ENCODE results near the gene SLAIN2.

Gene SLAIN2

GRCh38 chr4:48428926-48429325 is 87.6 kb downstream of the SLAIN2 start:
- no peaks in the 10 kb centered on the region for H3K36me3 ChIP-seq (ENCODE audit: control insufficient read depth, insufficient read depth, low read length)
- no peak for DNase-seq (ENCODE audit: extremely low read depth, insufficient read length)
- TF ChIP-seq CTCF (IDR thresholded peaks at IDR 0.05; ENCODE audit: insufficient read depth, low read length, poor library complexity, severe bottlenecking) = no peak

DNA sequence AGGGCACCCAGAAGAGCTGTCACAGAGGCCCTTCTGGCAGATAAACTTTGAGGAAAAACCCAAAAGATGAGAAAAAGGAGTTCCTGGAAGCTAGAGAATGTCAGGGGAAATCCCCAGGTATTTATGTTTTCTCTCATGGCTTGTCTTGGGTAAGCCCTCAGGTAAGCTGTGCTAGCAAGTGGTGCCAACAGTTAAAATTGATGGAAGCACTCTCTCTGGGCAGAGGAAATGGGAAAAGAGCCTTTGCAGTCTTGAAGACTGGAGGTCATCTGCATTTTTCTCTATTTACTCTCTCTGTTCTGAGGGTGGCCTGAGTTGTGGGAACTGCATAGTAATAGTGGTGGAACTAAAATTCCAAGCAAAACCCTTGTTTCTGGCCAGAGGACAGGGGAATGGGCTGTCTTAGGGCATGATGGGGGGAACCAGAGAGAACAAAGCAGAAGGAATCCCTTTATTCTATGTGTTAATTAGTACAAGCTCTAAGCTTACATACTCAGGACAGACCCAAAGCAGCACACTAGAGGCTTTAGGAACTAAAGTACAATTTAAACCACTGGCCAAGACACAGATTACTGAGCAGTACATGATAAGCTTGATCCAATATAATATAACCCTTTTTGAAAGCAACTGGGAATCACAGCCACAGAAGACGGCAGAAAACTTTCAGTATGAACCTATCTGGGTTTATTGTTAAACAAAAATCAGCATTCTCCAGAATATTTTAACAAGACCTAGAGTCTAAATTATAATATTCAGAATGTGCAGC is 88.6 kb downstream of the SLAIN2 start:
- no peak overlapping the region for H3K4me3 ChIP-seq (replicated peaks; ENCODE audit: low read depth, low read length)
- no peaks in the 10 kb centered on the region for H3K36me3 ChIP-seq (ENCODE audit: control insufficient read depth, insufficient read depth, low read length)

More at GRCh38 chr4:48428926-48429325, 87.6 kb downstream of the SLAIN2 start:
- Histone ChIP-seq H3K27me3 (replicated peaks; ENCODE audit: control insufficient read depth, insufficient read depth, low read length) (no peaks in the 10 kb centered on the region), H3K4me3 (replicated peaks; ENCODE audit: low read depth, low read length) (no peak overlapping the region)

GRCh38 chr4:48431401-48431800 is 90.1 kb downstream of the SLAIN2 start:
- H3K4me3 ChIP-seq (replicated peaks; ENCODE audit: low read depth, low read length) = no peak overlapping the region
- no peaks in the 10 kb centered on the region for H3K27me3 ChIP-seq (replicated peaks; ENCODE audit: control insufficient read depth, insufficient read depth, low read length)
- TF ChIP-seq CTCF (IDR thresholded peaks at IDR 0.05; ENCODE audit: insufficient read depth, low read length, poor library complexity, severe bottlenecking) = no peak
- H3K36me3 ChIP-seq (ENCODE audit: control insufficient read depth, insufficient read depth, low read length) = no peaks in the 10 kb centered on the region
- DNase-seq (ENCODE audit: extremely low read depth, insufficient read length) = no peak

More for the DNA sequence above, 88.6 kb downstream of the SLAIN2 start:
- no peak for TF ChIP-seq CTCF (IDR thresholded peaks at IDR 0.05; ENCODE audit: insufficient read depth, low read length, poor library complexity, severe bottlenecking)
- no peaks in the 10 kb centered on the region for H3K27me3 ChIP-seq (replicated peaks; ENCODE audit: control insufficient read depth, insufficient read depth, low read length)
- no peak for DNase-seq (ENCODE audit: extremely low read depth, insufficient read length)

- Histone ChIP-seq H3K27me3 (replicated peaks; ENCODE audit: control insufficient read depth, insufficient read depth, low read length) (no peaks in the 10 kb centered on the region), H3K36me3 (ENCODE audit: control insufficient read depth, insufficient read depth, low read length) (no peaks in the 10 kb centered on the region), H3K4me3 (replicated peaks; ENCODE audit: low read depth, low read length) (no peak overlapping the region)
- TF ChIP-seq CTCF (IDR thresholded peaks at IDR 0.05; ENCODE audit: insufficient read depth, low read length, poor library complexity, severe bottlenecking) = no peak
- no peak for DNase-seq (ENCODE audit: extremely low read depth, insufficient read length)
These were observed 90.7 kb downstream of the SLAIN2 start for GRCh38 chr4:48432017-48432416.

GRCh38 chr4:48436318-48436717 is 95.0 kb downstream of the SLAIN2 start:
- TF ChIP-seq CTCF (IDR thresholded peaks at IDR 0.05; ENCODE audit: insufficient read depth, low read length, poor library complexity, severe bottlenecking) = no peak
- H3K4me3 ChIP-seq (replicated peaks; ENCODE audit: low read depth, low read length) = no peak overlapping the region
- no peaks in the 10 kb centered on the region for H3K27me3 ChIP-seq (replicated peaks; ENCODE audit: control insufficient read depth, insufficient read depth, low read length)
- no peaks in the 10 kb centered on the region for H3K36me3 ChIP-seq (ENCODE audit: control insufficient read depth, insufficient read depth, low read length)
- no peak for DNase-seq (ENCODE audit: extremely low read depth, insufficient read length)

All from GM06990 (cell line).